Endothelial cell of umbilical vein (primary cell): ENCODE results near the gene RALB.

Experiments
- EZH2 ChIP-seq: IDR thresholded peaks from 2 replicates; pipeline ENCODE4 v1.6.1; 2012; ENCODE audit warnings: borderline replicate concordance, low read depth, mild to moderate bottlenecking, moderate library complexity, low read length, inconsistent platforms; ENCODE audit not compliant: severe bottlenecking
- MYC ChIP-seq: IDR thresholded peaks from one replicate; pipeline ENCODE4 v1.6.1; 2011; ENCODE audit warnings: mild to moderate bottlenecking, low read depth, low read length
- TF ChIP-seq, protein P1 (sequence below), 2 donors: IDR thresholded peaks; 1 replicate in 1 of 2; 2 replicates in 1 of 2; pipeline ENCODE4 v1.5.1; 2011; ENCODE audit warnings: low read length in 2 of 2, mild to moderate bottlenecking in 2 of 2, moderate library complexity in 2 of 2, control low read depth in 1 of 2, inconsistent platforms in 1 of 2, low read depth in 1 of 2; ENCODE audit not compliant: insufficient read depth in 1 of 2; ENCODE audit errors: extremely low read depth in 1 of 2

DNA sequence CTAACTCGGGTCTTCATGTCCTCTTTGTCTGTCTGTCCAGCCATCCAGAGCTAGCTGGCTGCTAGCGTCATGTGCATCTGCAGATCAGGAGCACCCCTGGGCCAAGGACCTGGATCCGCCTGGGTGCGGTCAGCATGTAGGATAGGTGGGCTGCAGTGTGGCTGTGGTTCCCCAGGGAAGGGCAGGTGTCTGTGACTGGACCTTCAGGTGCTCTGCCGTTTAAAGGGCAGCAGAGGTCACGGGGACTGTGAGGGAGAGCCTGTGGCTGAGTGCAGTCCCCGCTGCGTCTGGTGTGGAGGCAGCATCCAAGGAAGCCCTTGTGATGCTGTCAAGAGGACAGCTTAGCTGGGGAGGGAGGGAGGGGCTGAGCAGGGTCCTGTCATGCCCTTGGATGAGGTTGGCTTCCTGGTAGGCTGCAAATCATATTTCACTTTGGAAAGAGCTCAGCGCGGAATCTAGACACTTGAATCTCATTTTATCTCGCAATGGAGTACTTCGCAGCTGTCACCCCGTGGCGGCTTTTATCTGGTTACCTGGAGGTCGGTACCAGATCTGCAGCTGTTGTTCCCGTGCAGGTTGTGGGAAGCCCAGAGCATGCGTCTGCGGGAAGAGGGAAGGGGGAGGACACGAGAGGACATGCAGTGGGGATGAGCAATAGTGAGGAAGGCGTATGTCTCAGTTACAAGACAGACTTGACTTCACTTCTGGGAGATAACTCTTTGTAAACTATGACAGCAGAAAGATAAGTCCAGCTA lies 5.9 kb upstream of the RALB start:
- TF ChIP-seq MYC (no peak), EZH2 (no peak)
- TF ChIP-seq, protein P1, sequence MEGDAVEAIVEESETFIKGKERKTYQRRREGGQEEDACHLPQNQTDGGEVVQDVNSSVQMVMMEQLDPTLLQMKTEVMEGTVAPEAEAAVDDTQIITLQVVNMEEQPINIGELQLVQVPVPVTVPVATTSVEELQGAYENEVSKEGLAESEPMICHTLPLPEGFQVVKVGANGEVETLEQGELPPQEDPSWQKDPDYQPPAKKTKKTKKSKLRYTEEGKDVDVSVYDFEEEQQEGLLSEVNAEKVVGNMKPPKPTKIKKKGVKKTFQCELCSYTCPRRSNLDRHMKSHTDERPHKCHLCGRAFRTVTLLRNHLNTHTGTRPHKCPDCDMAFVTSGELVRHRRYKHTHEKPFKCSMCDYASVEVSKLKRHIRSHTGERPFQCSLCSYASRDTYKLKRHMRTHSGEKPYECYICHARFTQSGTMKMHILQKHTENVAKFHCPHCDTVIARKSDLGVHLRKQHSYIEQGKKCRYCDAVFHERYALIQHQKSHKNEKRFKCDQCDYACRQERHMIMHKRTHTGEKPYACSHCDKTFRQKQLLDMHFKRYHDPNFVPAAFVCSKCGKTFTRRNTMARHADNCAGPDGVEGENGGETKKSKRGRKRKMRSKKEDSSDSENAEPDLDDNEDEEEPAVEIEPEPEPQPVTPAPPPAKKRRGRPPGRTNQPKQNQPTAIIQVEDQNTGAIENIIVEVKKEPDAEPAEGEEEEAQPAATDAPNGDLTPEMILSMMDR (IDR thresholded peaks at IDR 0.05; ENCODE audit: extremely low read depth in 1 of 2, insufficient read depth in 1 of 2, low read depth in 1 of 2, low read length in 2 of 2): no peak
